Measurements from ENCODE around the gene AJAP1. TPM values are rescaled to one million over a fixed set of nuclear protein-coding genes. Genes with fewer than 3 reads are reported as not detected.

The AJAP1 gene
- total and polyA plus RNA-seq, 12 donors: 0.07 to 2.2 (median 0.44) TPM

DNA sequence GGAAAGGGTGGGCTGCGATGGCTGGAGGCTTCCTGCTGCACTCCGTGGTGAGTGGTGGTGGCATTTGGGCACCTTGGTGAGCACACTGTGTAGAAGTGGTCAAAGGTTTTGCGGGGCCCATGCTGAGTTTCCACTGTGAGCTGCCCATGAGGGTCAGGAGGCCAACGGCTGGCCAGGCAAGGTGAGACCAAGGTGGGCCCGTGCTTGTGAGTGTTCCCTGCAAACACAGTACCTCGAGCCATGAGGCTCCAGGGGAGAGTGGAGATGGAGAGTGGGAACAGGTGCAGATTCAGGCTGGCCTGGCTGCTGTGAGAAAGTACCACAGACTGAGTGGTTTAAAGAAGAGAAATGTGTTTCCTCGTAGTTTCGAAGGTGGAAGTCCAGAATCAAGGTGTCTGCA, 40.8 kb downstream of the AJAP1 start:
- no peaks in the 10 kb centered on the region for H3K9me3 ChIP-seq (replicated peaks in 1 of 3)
- TF ChIP-seq POLR2A (IDR thresholded peaks at IDR 0.05): no peak
- TF ChIP-seq, protein P1, sequence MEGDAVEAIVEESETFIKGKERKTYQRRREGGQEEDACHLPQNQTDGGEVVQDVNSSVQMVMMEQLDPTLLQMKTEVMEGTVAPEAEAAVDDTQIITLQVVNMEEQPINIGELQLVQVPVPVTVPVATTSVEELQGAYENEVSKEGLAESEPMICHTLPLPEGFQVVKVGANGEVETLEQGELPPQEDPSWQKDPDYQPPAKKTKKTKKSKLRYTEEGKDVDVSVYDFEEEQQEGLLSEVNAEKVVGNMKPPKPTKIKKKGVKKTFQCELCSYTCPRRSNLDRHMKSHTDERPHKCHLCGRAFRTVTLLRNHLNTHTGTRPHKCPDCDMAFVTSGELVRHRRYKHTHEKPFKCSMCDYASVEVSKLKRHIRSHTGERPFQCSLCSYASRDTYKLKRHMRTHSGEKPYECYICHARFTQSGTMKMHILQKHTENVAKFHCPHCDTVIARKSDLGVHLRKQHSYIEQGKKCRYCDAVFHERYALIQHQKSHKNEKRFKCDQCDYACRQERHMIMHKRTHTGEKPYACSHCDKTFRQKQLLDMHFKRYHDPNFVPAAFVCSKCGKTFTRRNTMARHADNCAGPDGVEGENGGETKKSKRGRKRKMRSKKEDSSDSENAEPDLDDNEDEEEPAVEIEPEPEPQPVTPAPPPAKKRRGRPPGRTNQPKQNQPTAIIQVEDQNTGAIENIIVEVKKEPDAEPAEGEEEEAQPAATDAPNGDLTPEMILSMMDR (IDR thresholded peaks at IDR 0.05): no peak
- no peaks in the 10 kb centered on the region for H3K4me1 ChIP-seq (replicated peaks in 1 of 2)
- no peak for DNase-seq
- no peak overlapping the region for H3K27ac ChIP-seq
- no peaks in the 10 kb centered on the region for H3K27me3 ChIP-seq
- intact Hi-C loops (cut with DNase I): no loop called here
- WGBS, 4 donors: 89 to 95% (median 91%) methylated on average over 5 to 8 of the region's 8 CpGs
- no peaks in the 10 kb centered on the region for H3K36me3 ChIP-seq (replicated peaks in 1 of 2)
- no peak overlapping the region for H3K4me3 ChIP-seq

DNA sequence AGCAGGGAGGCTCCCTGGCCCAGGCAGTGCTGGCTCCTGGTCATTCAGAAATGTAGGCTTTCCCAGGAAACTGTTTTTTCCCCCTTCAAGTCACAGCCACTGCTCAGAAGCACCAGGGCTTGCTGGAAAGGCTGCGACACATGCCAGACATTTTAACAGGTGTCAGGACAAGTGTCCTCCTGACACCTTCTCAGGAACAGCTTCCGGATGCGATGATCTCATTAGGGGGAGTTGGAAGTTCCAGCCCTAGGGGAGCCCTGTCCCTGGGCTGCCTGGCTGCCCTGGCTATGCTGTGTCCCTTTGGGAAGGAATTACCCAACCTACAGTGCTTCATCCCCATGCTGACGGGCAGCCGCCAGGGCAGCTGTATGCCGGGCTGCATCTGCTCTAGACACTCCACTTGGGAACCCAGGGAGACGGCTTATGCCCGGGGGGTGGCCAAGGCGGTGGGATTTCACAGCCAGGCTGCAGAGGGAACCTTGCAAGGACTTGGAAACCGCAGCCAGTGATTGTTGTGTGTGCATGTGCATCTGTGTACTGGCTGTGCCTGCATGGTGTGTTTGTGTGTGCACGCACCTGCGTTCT, 41.8 kb downstream of the AJAP1 start:
- WGBS, 4 donors: 72 to 77% (median 74%) methylated on average over 7 to 12 of the region's 12 CpGs
- Histone ChIP-seq H3K36me3 (replicated peaks in 1 of 2) (no peaks in the 10 kb centered on the region), H3K9me3 (replicated peaks in 1 of 3) (no peaks in the 10 kb centered on the region), H3K4me1 (replicated peaks in 1 of 2) (no peaks in the 10 kb centered on the region), H3K27me3 (no peaks in the 10 kb centered on the region), H3K4me3 (no peak overlapping the region), H3K27ac (no peak overlapping the region)
- intact Hi-C loops (cut with DNase I): no loop called here
- no peak for DNase-seq
- no peak for TF ChIP-seq POLR2A (IDR thresholded peaks at IDR 0.05)
- TF ChIP-seq, protein P1 (IDR thresholded peaks at IDR 0.05): no peak

DNA sequence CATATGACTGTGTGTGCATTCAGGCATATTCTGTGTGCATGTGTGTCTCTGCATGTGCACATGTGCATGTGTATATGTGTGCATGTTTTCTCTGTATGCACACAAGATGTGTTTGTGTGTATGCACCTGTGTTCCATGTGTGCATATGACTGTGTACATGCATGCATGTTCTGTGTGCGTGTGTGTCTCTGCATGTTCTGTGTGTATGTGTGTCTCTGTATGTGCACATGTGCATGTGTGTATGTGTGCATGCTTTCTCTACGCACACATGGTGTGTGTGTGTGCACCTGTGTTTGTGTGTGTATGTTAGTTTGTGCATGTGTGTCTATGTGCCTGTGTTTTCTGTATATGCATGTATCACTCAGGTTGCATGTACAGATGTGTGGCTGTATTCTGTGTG, 42.3 kb downstream of the AJAP1 start:
- TF ChIP-seq POLR2A (IDR thresholded peaks at IDR 0.05): no peak
- TF ChIP-seq, protein P1 (IDR thresholded peaks at IDR 0.05): no peak
- no peak for DNase-seq
- WGBS, 4 donors: 77 to 95% (median 89%) methylated on average over 2 of the region's 2 CpGs
- no peaks in the 10 kb centered on the region for H3K27me3 ChIP-seq
- no peaks in the 10 kb centered on the region for H3K36me3 ChIP-seq (replicated peaks in 1 of 2)
- no peak overlapping the region for H3K4me3 ChIP-seq
- no peak overlapping the region for H3K27ac ChIP-seq
- no peaks in the 10 kb centered on the region for H3K9me3 ChIP-seq (replicated peaks in 1 of 3)
- intact Hi-C loops (cut with DNase I): no loop called here
- no peaks in the 10 kb centered on the region for H3K4me1 ChIP-seq (replicated peaks in 1 of 2)

DNA sequence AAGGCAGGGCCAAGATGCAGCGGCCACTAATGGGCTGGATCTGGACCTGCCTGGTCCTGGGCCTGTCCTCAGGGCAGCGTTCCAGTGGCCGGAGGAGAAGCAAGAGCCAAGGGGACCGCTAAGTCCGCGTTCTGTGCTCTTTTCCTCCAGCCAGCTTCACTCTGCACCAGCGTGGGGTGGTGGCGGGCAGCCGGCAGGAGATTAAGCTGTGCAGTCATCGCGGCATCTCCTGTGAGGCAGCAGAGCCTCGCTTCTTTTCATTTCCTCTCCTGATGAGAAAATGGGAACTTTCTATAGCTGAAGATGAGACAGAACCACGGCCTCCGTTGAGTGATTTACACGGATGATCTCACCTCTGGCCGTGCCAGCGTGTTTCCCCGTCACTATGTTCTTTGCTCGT, 43.4 kb downstream of the AJAP1 start:
- no peaks in the 10 kb centered on the region for H3K27me3 ChIP-seq
- 89 to 93% (median 91%) methylated on average over 19 of the region's 19 CpGs for WGBS, 4 donors

More for the DNA sequence above, 43.4 kb downstream of the AJAP1 start:
- DNase-seq: no peak
- TF ChIP-seq POLR2A (IDR thresholded peaks at IDR 0.05): no peak
- TF ChIP-seq, protein P1 (IDR thresholded peaks at IDR 0.05): no peak
- Histone ChIP-seq H3K4me3 (no peak overlapping the region), H3K4me1 (replicated peaks in 1 of 2) (no peaks in the 10 kb centered on the region), H3K27ac (no peak overlapping the region), H3K36me3 (replicated peaks in 1 of 2) (no peaks in the 10 kb centered on the region), H3K9me3 (replicated peaks in 1 of 3) (no peaks in the 10 kb centered on the region)
- intact Hi-C loops (cut with DNase I): no loop called here
